HG03571 (cell line): ENCODE results near the gene TRNAU1AP.
"Not testable (repeated sequence)": the region's sequence is repeated elsewhere in the genome, so short reads cannot be mapped to it uniquely, and the experiment has no call there.

ENCODE experiments used
- ATAC-seq: cut with Tn5 transposase; IDR thresholded peaks from one replicate; pipeline ENCODE4 v1.9.1; 2021; ENCODE audit not compliant: unreplicated experiment

TRNAU1AP gene

GRCh38 chr1:28521502-28522164 is 31.3 kb upstream of the TRNAU1AP start:
- ATAC-seq: no peak

DNA sequence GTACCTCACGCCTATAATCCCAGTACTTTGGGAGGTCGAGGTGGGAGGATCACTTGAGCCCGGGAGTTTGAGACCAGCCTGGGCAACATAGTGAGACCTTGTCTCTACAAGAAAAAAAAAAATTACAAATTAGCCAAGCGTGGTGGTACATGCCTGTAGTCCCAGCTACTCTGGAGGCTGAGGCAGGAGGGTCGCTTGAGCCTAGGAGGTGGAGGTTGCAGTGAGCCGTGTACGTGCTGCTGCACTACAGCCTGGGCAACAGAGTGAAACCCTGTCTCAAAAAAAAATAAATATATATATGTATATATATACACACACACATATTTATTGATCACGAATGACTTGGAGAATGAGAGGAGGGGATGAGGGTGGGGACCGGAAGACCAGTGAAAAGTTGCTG is 30.3 kb upstream of the TRNAU1AP start:
- not testable (repeated sequence) for ATAC-seq

- not testable (repeated sequence) for ATAC-seq
Observed at GRCh38 chr1:28525002-28525642, 27.8 kb upstream of the TRNAU1AP start.

- ATAC-seq: no peak
Observed at GRCh38 chr1:28526886-28527285, 26.0 kb upstream of the TRNAU1AP start.

GRCh38 chr1:28530456-28530855 is 22.4 kb upstream of the TRNAU1AP start:
- ATAC-seq: no peak

DNA sequence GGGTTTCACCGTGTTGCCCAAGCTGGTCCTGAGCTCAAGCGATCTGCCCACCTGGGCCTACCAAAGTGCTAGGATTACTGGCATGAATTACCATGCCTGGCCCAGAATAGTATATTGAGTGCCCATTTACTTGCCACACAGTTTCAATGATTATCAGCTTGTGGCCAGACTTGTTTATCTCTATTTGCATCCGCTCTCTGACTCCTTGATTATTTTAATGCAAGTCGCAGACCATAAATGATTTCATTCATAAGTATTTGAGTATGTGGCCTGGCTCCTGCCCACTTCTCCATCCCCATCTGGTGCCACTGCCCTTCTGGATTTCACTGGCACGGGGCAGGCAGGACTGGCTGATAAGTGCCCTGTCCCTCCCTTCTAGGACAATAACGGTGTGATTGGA is 18.2 kb upstream of the TRNAU1AP start:
- ATAC-seq: no peak

DNA sequence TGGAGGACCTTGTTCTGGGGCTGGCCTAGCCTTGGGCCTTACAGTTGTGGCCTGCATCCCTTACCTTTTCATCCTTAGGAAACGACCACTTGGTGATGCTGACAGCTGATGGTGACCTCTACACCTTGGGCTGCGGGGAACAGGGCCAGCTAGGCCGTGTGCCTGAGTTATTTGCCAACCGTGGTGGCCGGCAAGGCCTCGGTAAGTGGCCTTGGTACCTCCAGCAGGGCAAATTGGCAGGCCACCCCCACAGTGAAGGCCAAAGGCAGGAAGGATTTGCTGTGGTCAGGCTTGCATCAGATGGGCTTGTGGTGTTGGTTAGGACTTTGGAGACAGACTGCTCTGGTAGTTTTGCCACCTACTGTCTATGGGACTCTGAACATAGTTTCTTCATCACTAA is 17.7 kb upstream of the TRNAU1AP start:
- no peak for ATAC-seq

DNA sequence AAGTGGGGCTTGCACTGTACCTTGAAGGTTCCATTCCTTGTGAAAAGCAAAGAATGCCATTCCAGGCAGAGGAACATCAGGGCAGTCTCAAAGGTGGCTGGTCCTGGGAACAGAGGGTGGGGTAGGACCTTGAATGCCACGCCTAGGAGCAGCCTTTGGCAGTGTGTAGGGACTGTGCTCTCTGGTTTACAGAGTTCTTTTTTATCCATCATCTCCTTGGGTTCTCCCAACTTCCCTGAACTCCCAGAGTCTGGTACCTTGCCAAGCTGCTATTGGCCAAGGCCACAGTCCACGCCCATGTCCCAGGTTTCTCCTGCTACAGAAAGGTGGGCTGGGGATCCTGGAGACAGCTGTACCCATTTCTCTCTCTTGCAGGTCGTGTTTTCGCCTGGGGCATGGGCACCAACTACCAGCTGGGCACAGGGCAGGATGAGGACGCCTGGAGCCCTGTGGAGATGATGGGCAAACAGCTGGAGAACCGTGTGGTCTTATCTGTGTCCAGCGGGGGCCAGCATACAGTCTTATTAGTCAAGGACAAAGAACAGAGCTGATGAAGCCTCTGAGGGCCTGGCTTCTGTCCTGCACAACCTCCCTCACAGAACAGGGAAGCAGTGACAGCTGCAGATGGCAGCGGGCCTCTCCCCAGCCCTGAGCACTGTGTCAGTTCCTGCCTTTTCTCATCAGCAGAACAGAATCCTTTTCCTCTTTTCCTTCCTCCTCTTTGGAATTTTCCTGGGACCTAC is 15.3 kb upstream of the TRNAU1AP start:
- no peak for ATAC-seq

- ATAC-seq: no peak
Observed at GRCh38 chr1:28538286-28538685, 14.6 kb upstream of the TRNAU1AP start.

DNA sequence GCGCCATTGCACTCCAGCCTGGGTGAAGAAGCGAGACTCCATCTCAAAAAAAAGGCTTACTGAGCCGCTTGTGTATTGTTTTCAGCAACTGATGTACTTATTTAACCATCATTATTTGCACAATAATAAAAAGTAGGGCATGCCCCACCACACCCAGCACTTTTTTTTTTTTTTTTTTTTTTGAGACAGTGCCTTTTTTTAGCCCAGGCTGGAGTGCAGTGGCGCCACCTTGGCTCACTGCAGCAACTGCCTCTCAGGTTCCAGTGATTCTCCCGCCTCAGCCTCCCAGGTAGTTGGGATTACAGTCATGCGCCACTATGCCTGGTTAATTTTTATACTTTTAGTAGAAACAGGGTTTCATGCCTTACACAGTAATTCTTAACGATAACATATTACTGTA is 12.2 kb upstream of the TRNAU1AP start:
- no peak for ATAC-seq

DNA sequence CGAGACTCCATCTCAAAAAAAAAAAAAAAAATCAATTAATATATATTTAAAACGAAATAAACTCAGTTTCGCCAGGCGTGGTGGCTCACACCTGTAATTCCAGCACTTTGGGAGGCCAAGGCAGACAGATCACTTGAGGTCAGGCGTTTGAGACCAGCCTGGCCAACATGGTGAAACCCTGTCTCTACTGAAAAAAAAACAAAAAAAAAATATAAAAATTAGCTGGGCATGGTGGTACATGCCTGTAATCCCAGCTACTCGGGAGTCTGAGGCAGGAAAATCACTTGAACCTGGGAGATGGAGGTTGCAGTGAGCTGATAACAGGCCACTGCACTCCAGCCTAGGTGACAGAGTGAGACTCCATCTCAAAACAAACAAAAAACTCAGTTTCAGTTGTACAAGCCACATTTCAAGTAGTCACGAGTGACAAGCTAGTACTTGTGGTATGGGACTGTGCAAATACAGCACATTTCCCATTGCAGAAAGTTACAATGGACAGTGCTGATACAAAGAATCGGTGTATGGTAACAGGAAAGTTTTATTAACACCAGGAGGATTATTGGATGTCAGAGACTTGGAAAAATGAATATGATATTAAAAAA is 11.4 kb upstream of the TRNAU1AP start:
- ATAC-seq: not testable (repeated sequence)

GRCh38 chr1:28545246-28545628 is 7.6 kb upstream of the TRNAU1AP start:
- no peak for ATAC-seq

DNA sequence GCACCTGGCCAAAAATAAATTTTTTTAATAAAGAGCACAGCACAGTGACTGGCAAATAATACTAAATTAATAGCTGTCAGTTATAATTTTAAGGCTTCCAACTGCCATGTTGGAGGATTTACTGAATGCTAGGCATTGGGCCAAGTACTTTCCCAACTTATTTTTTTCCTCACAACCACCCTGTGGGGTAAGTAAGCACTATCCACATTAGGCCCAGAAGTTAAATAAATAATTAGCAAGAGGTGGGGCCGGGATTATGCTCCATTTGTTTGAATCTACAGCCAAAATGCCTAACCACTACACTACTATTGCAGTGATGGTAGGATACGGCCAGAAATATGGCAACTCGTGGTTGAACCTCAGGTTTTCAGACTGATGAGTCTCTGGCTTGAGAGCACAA is 4.6 kb upstream of the TRNAU1AP start:
- no peak for ATAC-seq

GRCh38 chr1:28551381-28551780 is 1.5 kb upstream of the TRNAU1AP start:
- no peak for ATAC-seq

DNA sequence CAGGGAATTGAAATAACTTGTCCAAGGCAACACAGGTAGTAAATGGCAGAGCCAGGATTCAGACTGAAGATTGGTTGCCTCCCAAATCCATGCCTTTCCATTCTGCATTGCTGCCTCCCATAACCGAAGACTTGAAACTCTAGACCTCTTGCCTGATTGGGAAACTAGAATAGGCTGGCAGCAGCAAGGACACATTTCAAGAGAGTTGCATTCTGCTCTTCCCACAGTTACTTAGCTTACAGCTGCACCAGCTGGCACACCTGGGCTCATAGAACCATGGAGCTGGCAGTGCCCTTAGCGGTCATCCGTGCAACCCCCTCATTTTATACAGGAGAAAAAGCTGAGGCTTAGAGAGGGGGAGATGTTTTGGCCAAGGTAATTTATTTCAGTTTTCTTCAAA is 8.0 kb downstream of the TRNAU1AP start:
- ATAC-seq: no peak

DNA sequence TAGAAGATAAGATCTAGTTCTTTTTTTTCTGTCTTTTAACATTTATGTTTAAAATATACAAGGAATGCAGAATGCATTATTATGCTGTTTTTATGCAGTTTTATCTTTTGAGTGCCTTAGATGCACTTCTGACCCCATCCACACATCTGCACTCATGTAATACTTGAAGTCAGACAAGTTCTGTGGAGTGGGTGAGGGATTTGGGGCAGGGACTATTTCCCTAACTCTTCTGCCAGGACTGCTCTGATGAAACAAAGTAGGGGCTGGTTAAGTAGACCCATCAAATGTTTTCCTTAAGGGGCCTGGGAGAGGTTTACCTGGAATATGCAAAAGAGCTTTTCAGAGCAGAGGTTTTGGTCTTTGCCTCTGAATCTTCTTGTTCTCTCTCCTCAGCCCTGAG is 11.4 kb downstream of the TRNAU1AP start:
- ATAC-seq: no peak

DNA sequence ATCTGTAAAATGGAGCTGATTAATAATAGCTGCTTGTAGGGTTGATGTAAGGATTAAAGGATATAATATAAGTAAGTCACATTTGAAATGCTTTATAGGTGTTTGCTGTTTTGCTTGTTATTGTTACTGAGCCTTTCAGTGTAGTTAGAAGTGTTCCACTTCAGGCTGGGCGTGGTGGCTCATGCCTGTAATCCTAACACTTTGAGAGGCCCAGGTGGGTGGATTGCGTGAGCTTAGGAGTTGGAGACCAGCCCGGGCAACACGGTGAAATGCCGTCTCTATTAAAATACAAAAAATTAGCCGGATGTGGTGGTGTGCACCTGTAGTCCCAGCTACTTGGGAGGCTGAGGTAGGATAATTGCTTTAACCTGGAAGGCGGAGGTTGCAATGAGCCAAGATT is 12.2 kb downstream of the TRNAU1AP start:
- no peak for ATAC-seq

DNA sequence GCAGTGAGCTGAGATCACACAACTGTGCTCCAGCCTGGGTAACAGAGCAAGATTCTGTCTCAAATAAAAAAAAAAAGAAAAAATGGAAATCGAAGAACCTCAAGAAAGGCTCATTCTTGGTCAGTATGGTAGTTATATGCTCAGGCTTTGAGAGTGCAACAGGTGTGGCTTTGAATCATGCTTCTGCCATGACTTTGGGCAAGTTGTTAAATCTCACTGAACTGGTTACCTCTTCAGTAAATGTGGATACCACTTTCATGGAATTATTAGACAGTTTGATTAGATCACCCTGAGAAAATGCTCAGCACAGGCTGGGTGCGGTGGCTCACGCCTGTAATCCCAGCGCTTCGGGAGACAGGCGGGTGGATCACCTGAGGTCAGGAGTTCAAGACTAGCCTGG is 12.8 kb downstream of the TRNAU1AP start:
- ATAC-seq: no peak

DNA sequence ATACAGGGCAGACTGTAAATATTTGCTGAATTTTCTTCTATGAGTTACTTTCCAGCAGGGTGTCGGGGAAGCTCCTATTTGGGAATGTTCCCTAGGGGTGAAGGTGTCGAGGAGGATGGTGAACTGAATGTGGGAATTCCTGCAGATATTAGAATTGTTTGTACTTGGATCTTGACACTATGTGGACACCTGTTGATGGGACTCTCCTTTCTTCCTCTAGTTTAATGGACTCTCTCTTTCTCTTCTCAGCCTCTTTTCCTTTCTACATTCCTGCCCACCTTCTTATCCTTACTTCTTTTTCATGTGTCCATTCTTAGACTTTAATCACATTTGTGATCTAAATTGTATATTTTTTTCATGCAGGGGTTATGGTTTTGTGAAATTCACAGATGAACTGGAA is 14.0 kb downstream of the TRNAU1AP start:
- no peak for ATAC-seq

- no peak for ATAC-seq
Observed at GRCh38 chr1:28571911-28572310, 19.0 kb downstream of the TRNAU1AP start.

- not testable (repeated sequence) for ATAC-seq
Observed at GRCh38 chr1:28572891-28573290, 20.0 kb downstream of the TRNAU1AP start.

DNA sequence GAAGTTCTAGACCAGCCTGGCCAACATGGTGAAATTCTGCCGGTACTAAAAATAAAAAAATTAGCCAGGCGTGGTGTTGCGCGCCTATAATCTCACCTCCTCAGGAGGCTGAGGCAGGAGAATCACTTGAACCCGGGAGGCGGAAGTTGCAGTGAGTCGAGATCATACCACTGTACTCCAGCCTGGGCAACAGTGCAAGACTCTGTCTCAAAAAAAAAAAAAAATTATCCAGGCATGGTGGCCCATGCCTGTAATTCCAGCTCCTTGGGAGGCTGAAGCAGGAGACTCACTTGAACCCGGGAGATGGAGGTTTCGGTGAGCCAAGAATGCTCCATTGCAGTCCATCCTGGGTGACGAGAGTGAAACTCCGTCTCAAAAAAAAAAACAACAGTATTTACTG is 20.7 kb downstream of the TRNAU1AP start:
- no peak for ATAC-seq
